K562 (cell line): ENCODE measurements around the gene SYN1.

Experiments used
- CGGBP1 ChIP-seq: fragments of 250-450 bp; sonication (Bioruptor Pico); IDR thresholded peaks from 2 replicates; pipeline ENCODE4 v1.9.0; 2021; ENCODE audit warnings: mild to moderate bottlenecking
- CTCF ChIP-seq, 3 experiments: IDR thresholded peaks in 2 of 3; conservative IDR thresholded peaks in 1 of 3; 2 replicates each; pipeline ENCODE4 v1.5.1; 2011 to 2012; ENCODE audit warnings: low read length in 3 of 3, mild to moderate bottlenecking in 3 of 3, control low read depth in 2 of 3, improper control_type of control experiment in 1 of 3, inconsistent platforms in 1 of 3, low read depth in 1 of 3, mixed read lengths in 1 of 3, moderate library complexity in 1 of 3; ENCODE audit not compliant: insufficient read depth in 2 of 3
- ESRRA ChIP-seq: fragments of 450-650 bp; IDR thresholded peaks from 2 replicates; pipeline ENCODE4 v1.6.1; 2014; ENCODE audit warnings: low read depth, mild to moderate bottlenecking, moderate library complexity, borderline replicate concordance
- FOXJ2 ChIP-seq: fragments of 200-800 bp; sonication (Bioruptor generic); IDR thresholded peaks from 2 replicates; pipeline ENCODE4 v1.6.1; 2016; ENCODE audit warnings: missing genetic modification characterization, missing compliant biosample characterization
- MAZ ChIP-seq, 2 experiments: fragments of 450-650 bp in 1 of 2; sonication (generic) in 1 of 2; formaldehyde crosslinking; IDR thresholded peaks in 1 of 2; conservative IDR thresholded peaks in 1 of 2; 2 replicates each; pipeline versions ENCODE4 v1.4.0 to v1.5.0; 2020; ENCODE audit warnings: mild to moderate bottlenecking in 1 of 2, missing genetic modification reagents in 1 of 2
- NCOR1 ChIP-seq: fragments of 450-650 bp; IDR thresholded peaks from 2 replicates; pipeline ENCODE4 v1.6.1; 2016; ENCODE audit warnings: mild to moderate bottlenecking, moderate library complexity
- POLR2A ChIP-seq: fragments of 450-650 bp; conservative IDR thresholded peaks from 2 replicates; pipeline ENCODE4 v1.6.1; 2016
- PTTG1 ChIP-seq: fragments of 450-650 bp; IDR thresholded peaks from 2 replicates; pipeline ENCODE4 v1.6.1; 2016; ENCODE audit warnings: low read depth, mild to moderate bottlenecking, missing genetic modification characterization, missing compliant biosample characterization
- RAD21 ChIP-seq, 2 experiments: fragments of 250-450 bp in 1 of 2; fragments of 450-650 bp in 1 of 2; sonication (Bioruptor Pico) in 1 of 2; formaldehyde crosslinking in 1 of 2; IDR thresholded peaks in 1 of 2; conservative IDR thresholded peaks in 1 of 2; 2 replicates each; pipeline versions ENCODE4 v1.4.0 to v1.8.0; 2020 to 2022; ENCODE audit warnings: mild to moderate bottlenecking in 2 of 2, moderate library complexity in 1 of 2
- SLC30A9 ChIP-seq: fragments of 250-450 bp; sonication (Bioruptor Pico); IDR thresholded peaks from 2 replicates; pipeline ENCODE4 v1.8.0; 2022; ENCODE audit warnings: mild to moderate bottlenecking, moderate library complexity
- YY1 ChIP-seq, 3 experiments: IDR thresholded peaks; 2 replicates each; pipeline ENCODE4 v1.6.1; 2011; ENCODE audit warnings: low read length in 2 of 3, mild to moderate bottlenecking in 2 of 3, moderate library complexity in 2 of 3, borderline replicate concordance in 1 of 3, control low read depth in 1 of 3, low read depth in 1 of 3; ENCODE audit not compliant: insufficient read depth in 3 of 3, insufficient replicate concordance in 2 of 3, control insufficient read depth in 1 of 3, insufficient read length in 1 of 3; ENCODE audit errors: extremely low read depth in 1 of 3
- ZNF175 ChIP-seq: fragments of 200-800 bp; sonication (Bioruptor generic); IDR thresholded peaks from 2 replicates; pipeline ENCODE4 v1.6.1; 2016; ENCODE audit warnings: low read depth, mild to moderate bottlenecking, missing genetic modification characterization, missing compliant biosample characterization
- TF ChIP-seq, protein P1 (sequence below): sonication (generic); formaldehyde crosslinking; IDR thresholded peaks from 2 replicates; pipeline ENCODE4 v1.8.0; 2022; ENCODE audit warnings: mild to moderate bottlenecking, missing genetic modification reagents

GRCh38 chrX:47539860-47540259, 79.8 kb downstream of the SYN1 start:
- TF ChIP-seq CTCF (IDR thresholded peaks at IDR 0.05 in 2 of 3, conservative IDR thresholded peaks at IDR 0.05 in 1 of 3; ENCODE audit: insufficient read depth in 2 of 3, low read depth in 1 of 3, low read length in 3 of 3) = no peak
- no peak for TF ChIP-seq NCOR1
- TF ChIP-seq POLR2A = no peak
- no peak for TF ChIP-seq YY1 (IDR thresholded peaks at IDR 0.05; ENCODE audit: borderline replicate concordance in 1 of 3, control insufficient read depth in 1 of 3, extremely low read depth in 1 of 3, insufficient read depth in 3 of 3, insufficient read length in 1 of 3, insufficient replicate concordance in 2 of 3, low read depth in 1 of 3, low read length in 2 of 3)
- TF ChIP-seq RAD21 (CRISPR knock-in tag; conservative IDR thresholded peaks at IDR 0.05 in 1 of 2, IDR thresholded peaks at IDR 0.05 in 1 of 2) = no peak
- no peak for TF ChIP-seq MAZ (CRISPR knock-in tag; conservative IDR thresholded peaks at IDR 0.05 in 1 of 2, IDR thresholded peaks at IDR 0.05 in 1 of 2)
- TF ChIP-seq SLC30A9 = no peak
- TF ChIP-seq ZNF175 = no peak
- TF ChIP-seq, protein P1, sequence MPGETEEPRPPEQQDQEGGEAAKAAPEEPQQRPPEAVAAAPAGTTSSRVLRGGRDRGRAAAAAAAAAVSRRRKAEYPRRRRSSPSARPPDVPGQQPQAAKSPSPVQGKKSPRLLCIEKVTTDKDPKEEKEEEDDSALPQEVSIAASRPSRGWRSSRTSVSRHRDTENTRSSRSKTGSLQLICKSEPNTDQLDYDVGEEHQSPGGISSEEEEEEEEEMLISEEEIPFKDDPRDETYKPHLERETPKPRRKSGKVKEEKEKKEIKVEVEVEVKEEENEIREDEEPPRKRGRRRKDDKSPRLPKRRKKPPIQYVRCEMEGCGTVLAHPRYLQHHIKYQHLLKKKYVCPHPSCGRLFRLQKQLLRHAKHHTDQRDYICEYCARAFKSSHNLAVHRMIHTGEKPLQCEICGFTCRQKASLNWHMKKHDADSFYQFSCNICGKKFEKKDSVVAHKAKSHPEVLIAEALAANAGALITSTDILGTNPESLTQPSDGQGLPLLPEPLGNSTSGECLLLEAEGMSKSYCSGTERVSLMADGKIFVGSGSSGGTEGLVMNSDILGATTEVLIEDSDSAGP (CRISPR knock-in tag) = no peak
- TF ChIP-seq FOXJ2 (tag) = no peak
- no peak for TF ChIP-seq CGGBP1 (CRISPR knock-in tag)
- TF ChIP-seq PTTG1 (tag) = no peak
- no peak for TF ChIP-seq ESRRA
